Epithelial cell of esophagus (primary cell): ENCODE data around the gene IMPA2.
"Not testable (repeated sequence)": the region's sequence is repeated elsewhere in the genome, so short reads cannot be mapped to it uniquely, and the experiment has no call there.

ENCODE experiments used
- DNase-seq: peaks from one replicate; pipeline ENCODE4 v3.0.0; 2010; ENCODE audit warnings: low read depth
- H3K4me3 ChIP-seq: 2 replicates; pipeline ENCODE4 v1.5.1; 2011; ENCODE audit warnings: mild to moderate bottlenecking, low read length, control low read depth
- CTCF ChIP-seq: IDR thresholded peaks from 2 replicates; pipeline ENCODE4 v1.5.1; 2011; ENCODE audit warnings: low read depth, mild to moderate bottlenecking, low read length, control low read depth, inconsistent platforms; ENCODE audit not compliant: insufficient read depth; ENCODE audit errors: missing control alignments

The IMPA2 gene

GRCh38 chr18:11955239-11956029, 25.9 kb upstream of the IMPA2 start:
- no peak overlapping the region for H3K4me3 ChIP-seq
- TF ChIP-seq CTCF = no peak
- DNase-seq = peak; percentile 73

DNA sequence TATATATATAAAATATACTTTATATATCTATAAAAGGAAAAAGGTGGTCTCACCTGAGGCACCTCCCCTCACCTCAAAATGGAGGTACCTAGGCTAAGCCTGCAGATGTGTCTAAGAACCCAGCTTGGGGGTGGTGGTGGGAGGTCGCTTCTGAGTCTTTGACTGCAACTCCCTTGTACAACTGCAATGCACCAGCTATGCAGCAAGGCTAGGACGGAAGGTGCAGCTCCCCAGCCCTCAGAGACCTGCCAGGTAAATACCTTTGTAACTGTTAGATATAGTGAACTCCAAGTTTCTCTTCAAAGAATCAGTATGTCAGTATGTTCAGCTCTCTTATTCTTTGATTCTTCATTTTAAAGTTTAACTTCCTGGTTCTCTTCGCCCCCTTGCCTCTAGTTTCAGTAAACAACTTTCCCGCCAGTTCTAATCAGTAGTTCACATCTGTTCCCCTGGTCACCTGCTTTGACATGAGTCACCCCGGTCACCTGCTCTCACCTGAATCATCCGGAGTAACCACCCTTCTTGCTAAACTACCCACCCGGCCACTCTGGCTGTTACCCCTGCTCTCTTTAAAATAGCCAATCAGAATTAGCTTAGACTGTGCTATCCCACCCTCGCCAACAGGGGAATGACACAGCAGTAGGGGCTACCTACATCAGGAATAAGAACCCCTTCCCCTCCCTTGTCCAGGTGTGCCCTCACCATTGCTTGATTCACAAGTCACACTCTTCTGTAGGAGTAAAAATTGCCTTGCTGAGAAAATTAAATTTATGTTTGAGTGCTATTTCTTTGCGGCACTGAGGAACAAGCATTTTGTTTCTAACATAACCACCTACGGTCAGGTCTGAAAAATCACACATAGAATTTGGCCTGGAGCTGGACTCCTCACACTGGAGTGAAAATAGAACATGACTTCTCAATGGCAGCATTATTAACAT, 24.7 kb upstream of the IMPA2 start:
- no peak for TF ChIP-seq CTCF
- no peak overlapping the region for H3K4me3 ChIP-seq
- no peak for DNase-seq

DNA sequence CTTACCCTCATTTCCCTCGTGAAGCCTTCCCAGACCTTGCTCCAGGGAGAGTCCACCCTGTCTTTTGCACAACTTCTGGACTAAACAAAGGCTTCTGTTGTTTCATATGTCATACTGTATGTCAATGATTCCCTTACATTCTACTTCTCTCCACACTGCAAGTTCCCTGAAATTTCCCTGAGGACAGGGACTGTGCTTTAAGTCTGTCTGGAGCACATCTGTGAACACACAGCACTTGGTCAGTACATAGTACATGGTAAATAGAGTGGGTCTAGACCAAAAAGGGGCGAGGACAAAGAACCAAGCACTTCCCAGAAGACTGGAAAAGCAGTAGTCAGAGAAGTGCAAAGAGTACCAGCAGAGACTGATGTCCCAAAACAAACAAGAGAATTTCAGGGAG, 23.7 kb upstream of the IMPA2 start:
- H3K4me3 ChIP-seq = no peak overlapping the region
- no peak for TF ChIP-seq CTCF
- DNase-seq = no peak

DNA sequence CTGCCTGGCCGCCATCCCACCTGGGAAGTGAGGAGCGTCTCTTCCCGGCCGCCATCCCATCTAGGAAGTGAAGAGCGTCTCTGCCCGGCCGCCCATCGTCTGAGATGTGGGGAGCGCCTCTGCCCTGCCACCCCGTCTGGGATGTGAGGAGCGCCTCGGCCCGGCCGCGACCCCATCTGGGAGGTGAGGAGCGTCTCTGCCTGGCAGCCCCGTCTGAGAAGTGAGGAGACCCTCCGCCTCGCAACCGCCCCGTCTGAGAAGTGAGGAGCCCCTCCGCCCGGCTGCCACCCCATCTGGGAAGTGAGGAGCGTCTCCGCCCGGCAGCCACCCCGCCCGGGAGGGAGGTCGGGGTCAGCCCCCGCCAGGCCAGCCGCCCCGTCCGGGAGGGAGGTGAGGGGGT, 21.7 kb upstream of the IMPA2 start:
- not testable (repeated sequence) for DNase-seq, H3K4me3 ChIP-seq

DNA sequence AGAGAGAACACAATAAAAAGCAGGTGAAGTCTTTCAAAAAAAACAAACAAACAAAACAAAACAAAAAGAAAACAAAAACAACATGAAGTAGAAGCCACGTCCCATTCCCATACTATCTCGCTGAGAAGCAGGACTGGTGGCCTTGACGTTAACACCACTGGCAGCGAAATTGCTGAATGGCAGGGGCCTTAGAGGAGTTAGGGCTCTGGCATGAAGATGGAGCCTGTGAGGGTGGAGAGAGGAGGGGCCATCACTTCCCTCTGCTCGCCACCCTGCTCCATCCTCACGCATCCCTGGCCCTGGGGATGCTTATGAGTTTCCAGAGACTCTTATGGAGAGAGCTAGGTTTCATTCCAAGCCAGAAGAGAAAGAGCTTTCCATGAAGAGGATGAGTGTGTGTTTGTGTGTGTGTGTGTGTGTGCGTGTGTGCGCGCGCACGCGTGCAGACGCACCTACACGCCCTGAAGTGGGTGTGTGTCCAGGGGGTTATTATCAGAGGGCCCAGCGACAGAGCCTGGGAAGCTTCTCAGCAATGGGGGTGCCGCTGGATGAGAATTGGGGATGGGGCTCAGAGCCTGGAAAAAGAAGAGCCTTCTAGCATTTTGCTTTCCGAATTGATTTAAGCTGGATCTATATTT, 20.4 kb upstream of the IMPA2 start:
- no peak for DNase-seq
- H3K4me3 ChIP-seq = no peak overlapping the region
- TF ChIP-seq CTCF = no peak

DNA sequence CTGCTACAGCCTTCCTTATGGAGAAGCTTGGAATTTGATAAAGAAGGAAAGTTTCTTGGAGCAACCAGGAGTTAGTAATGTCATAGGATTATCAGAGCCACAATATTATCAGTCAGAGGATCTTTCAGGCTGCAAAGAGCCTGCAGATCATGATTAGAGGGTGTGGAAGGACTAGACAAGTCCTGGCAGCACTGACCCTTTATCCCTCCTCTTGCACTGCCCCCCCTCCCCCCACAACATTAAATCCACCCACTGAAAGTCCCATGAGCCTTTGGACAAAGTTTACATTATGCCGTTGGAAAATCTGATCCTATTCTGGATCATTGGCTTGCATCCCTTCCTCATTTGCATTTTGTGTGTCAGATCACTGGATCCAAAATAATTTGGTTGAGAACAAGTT, 18.7 kb upstream of the IMPA2 start:
- H3K4me3 ChIP-seq = no peak overlapping the region
- DNase-seq = no peak
- no peak for TF ChIP-seq CTCF

- no peak overlapping the region for H3K4me3 ChIP-seq
- TF ChIP-seq CTCF = no peak
- DNase-seq = no peak
Observed at GRCh38 chr18:11963991-11964484, 17.3 kb upstream of the IMPA2 start.
